Body of pancreas (tissue), 4 donors: ENCODE results near the gene ZSCAN2. TPM values are rescaled to one million over a fixed set of nuclear protein-coding genes. Genes with fewer than 3 reads are reported as not detected.

ENCODE experiments used
- ATAC-seq: fragments of 150-250 bp; one replicate; pipeline ENCODE4 v1.9.1; 2016
- DNase-seq, 4 donors: peaks; one replicate each; pipeline ENCODE4 v3.0.0-alpha.2; 2019
- H3K27ac ChIP-seq, 4 donors: fragments of 200-600 bp; sonication (generic); 1 replicate in 3 of 4; 2 replicates in 1 of 4; pipeline versions ENCODE4 v1.5.1 to v1.6.1; 2016 to 2019; ENCODE audit warnings: mild to moderate bottlenecking in 1 of 4, mixed read lengths in 1 of 4, moderate library complexity in 1 of 4
- H3K27me3 ChIP-seq, 2 donors: fragments of 200-600 bp; sonication (generic); one replicate each; pipeline ENCODE4 v1.6.0; 2016; ENCODE audit warnings: mild to moderate bottlenecking in 1 of 2
- H3K36me3 ChIP-seq, 2 donors: fragments of 200-600 bp; sonication (generic); replicated peaks in 1 of 2; 2 replicates each; pipeline ENCODE4 v1.5.1; 2016; ENCODE audit warnings: low read depth in 2 of 2; ENCODE audit not compliant: insufficient read depth in 1 of 2
- H3K4me1 ChIP-seq: fragments of 200-600 bp; sonication (generic); one replicate; pipeline ENCODE4 v1.6.0; 2016
- H3K4me3 ChIP-seq, 2 donors: fragments of 200-600 bp; sonication (generic); 1 replicate in 1 of 2; 2 replicates in 1 of 2; pipeline ENCODE4 v1.5.1; 2016 to 2019
- H3K9me3 ChIP-seq, 3 donors: fragments of 200-600 bp; sonication (generic); 1 replicate in 2 of 3; 2 replicates in 1 of 3; pipeline ENCODE4 v1.5.1; 2016
- CTCF ChIP-seq, 7 experiments: fragments of 450-650 bp in 4 of 7; fragments of 200-600 bp in 3 of 7; sonication (generic) in 3 of 7; IDR thresholded peaks; one replicate each; pipeline ENCODE4 v1.5.1; 2016 to 2019; ENCODE audit warnings: antibody characterized with exemption in 7 of 7
- POLR2A ChIP-seq, 3 donors: fragments of 450-650 bp; IDR thresholded peaks; one replicate each; pipeline ENCODE4 v1.6.1; 2016; ENCODE audit warnings: antibody characterized with exemption in 3 of 3, mild to moderate bottlenecking in 2 of 3
- WGBS, 2 donors: methylation state at CpG; one replicate each; pipeline ENCODE4 v1.1.5; 2017; 5-methylcytosine and 5-hydroxymethylcytosine counted together
- intact Hi-C: fragments of 100-400 bp; cut with DNase I; formaldehyde crosslinking; loops from one replicate; pipeline ENCODE4 v1.15.1; 2023
- total RNA-seq, 2 donors: library from RNA; depleted of rRNA; stranded (reverse); fragments of >200 nt; gene quantifications; one replicate each; pipeline ENCODE4 v1.1.0, GENCODE V29; 2016

The ZSCAN2 gene
- total RNA-seq, 2 donors from 2014 or later: 13.5 TPM

GRCh38 chr15:84598993-84599392 lies 1.8 kb upstream of the ZSCAN2 start:
- Histone ChIP-seq H3K27me3 (no peaks in the 10 kb centered on the region), H3K9me3 (no peaks in the 10 kb centered on the region), H3K4me3 (no peak overlapping the region), H3K36me3 (no peaks in the 10 kb centered on the region), H3K4me1 (peaks cover 23% of the 10 kb centered on the region), H3K27ac (peak overlapping the region in 1 of 4 donors; percentile 65)
- ATAC-seq: no peak
- TF ChIP-seq POLR2A (IDR thresholded peaks at IDR 0.05) (no peak), CTCF (IDR thresholded peaks at IDR 0.05) (peak; percentile 27 to 79 (median 64))
- intact Hi-C loops: loop anchor here (10.0 kb wide), 2 partner anchors 46 to 326 kb away; no protein-coding TSS in a partner anchor
- 63 to 88% methylated on average over 1 of the region's 1 CpG for WGBS, 2 donors
- DNase-seq: peak; percentile 35 to 61 (median 44)

GRCh38 chr15:84599906-84600305 lies 903 bp upstream of the ZSCAN2 start:
- H3K27ac ChIP-seq: peak overlapping the region in 1 of 4 donors; percentile 86
- H3K27me3 ChIP-seq: no peaks in the 10 kb centered on the region
- ATAC-seq: no peak
- intact Hi-C loops: loop anchor here (10.0 kb wide), 2 partner anchors 45 to 325 kb away; no protein-coding TSS in a partner anchor
- TF ChIP-seq POLR2A (IDR thresholded peaks at IDR 0.05) (no peak), CTCF (IDR thresholded peaks at IDR 0.05) (no peak)
- H3K4me3 ChIP-seq: no peak overlapping the region
- peaks cover 32% of the 10 kb centered on the region for H3K4me1 ChIP-seq
- WGBS, 2 donors: 48 to 49% methylated on average over 9 to 10 of the region's 10 CpGs
- no peak for DNase-seq
- H3K36me3 ChIP-seq: no peaks in the 10 kb centered on the region
- H3K9me3 ChIP-seq: no peaks in the 10 kb centered on the region

- H3K27ac ChIP-seq: peak overlapping the region; percentile 9 to 86 (median 86)
- intact Hi-C loops: no loop called here
- ATAC-seq (peak; percentile 83), DNase-seq (peak; percentile 88 to 95 (median 92))
- peaks cover 36% of the 10 kb centered on the region for H3K4me1 ChIP-seq
- TF ChIP-seq CTCF (IDR thresholded peaks at IDR 0.05) (no peak), POLR2A (IDR thresholded peaks at IDR 0.05) (no peak)
- H3K27me3 ChIP-seq: no peaks in the 10 kb centered on the region
- WGBS, 2 donors: 0% methylated on average over 20 of the region's 20 CpGs
- no peaks in the 10 kb centered on the region for H3K36me3 ChIP-seq
- no peaks in the 10 kb centered on the region for H3K9me3 ChIP-seq
- peak overlapping the region; percentile 9 to 76 for H3K4me3 ChIP-seq
These were observed 500 bp upstream of the ZSCAN2 start for GRCh38 chr15:84600331-84600686.

- intact Hi-C loops: no loop called here
- no peak for TF ChIP-seq CTCF (IDR thresholded peaks at IDR 0.05)
- no peak for TF ChIP-seq POLR2A (IDR thresholded peaks at IDR 0.05)
- Histone ChIP-seq H3K36me3 (no peaks in the 10 kb centered on the region), H3K4me1 (peaks cover 48% of the 10 kb centered on the region), H3K9me3 (no peaks in the 10 kb centered on the region), H3K4me3 (peak overlapping the region in 1 of 2 donors; percentile 76), H3K27ac (peak overlapping the region in 3 of 4 donors; percentile 69 to 86 (median 86)), H3K27me3 (no peaks in the 10 kb centered on the region)
- ATAC-seq: no peak
- DNase-seq: no peak
- WGBS, 2 donors: 5 to 7% methylated on average over 6 of the region's 6 CpGs
These were observed 688 bp downstream of the ZSCAN2 start for GRCh38 chr15:84601555-84601838.

DNA sequence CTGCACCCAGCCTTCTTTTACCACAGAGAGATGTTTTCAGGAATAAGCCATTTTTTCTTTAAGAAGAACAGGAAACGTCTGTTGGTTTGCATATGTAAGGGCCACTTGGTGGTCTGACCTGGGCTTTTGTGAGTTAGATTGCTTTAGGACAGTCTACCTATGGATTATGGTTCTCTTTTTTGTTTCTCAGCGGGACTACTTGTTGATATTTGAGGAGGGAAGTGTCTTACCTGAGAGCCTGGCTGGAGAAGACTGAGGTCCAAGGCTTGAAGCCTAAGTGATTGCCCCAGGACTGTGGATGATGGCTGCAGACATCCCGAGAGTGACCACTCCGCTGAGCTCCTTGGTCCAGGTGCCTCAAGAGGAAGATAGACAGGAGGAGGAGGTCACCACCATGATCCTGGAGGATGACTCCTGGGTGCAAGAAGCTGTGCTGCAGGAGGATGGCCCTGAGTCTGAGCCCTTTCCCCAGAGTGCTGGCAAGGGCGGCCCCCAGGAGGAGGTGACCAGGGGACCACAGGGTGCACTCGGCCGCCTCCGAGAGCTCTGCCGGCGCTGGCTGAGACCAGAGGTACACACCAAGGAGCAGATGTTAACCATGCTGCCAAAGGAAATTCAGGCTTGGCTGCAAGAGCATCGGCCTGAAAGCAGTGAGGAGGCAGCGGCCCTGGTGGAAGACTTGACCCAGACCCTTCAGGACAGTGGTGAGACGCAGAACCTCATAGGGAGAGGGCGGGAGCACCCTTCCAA lies 3.0 kb downstream of the ZSCAN2 start:
- H3K4me3 ChIP-seq: no peak overlapping the region
- TF ChIP-seq POLR2A (IDR thresholded peaks at IDR 0.05) (no peak), CTCF (IDR thresholded peaks at IDR 0.05) (no peak)
- no peaks in the 10 kb centered on the region for H3K36me3 ChIP-seq
- H3K9me3 ChIP-seq: no peaks in the 10 kb centered on the region
- ATAC-seq: no peak
- 79 to 85% methylated on average over 8 to 14 of the region's 14 CpGs for WGBS, 2 donors
- intact Hi-C loops: no loop called here
- peak overlapping the region in 1 of 4 donors; percentile 15 for H3K27ac ChIP-seq
- peaks cover 64% of the 10 kb centered on the region for H3K4me1 ChIP-seq
- H3K27me3 ChIP-seq: no peaks in the 10 kb centered on the region
- DNase-seq: no peak
